Globus pallidus (tissue), 1 donor: ENCODE data around the gene MLLT10.

Source experiments
- DNase-seq: peaks from one replicate; pipeline ENCODE4 v3.0.0-alpha.2; 2015; ENCODE audit warnings: low spot score

Gene MLLT10

GRCh38 chr10:21776883-21777282 is 242.9 kb downstream of the MLLT10 start:
- DNase-seq, result no peak

- no peak for DNase-seq
Measured at GRCh38 chr10:21791276-21791675, 257.2 kb downstream of the MLLT10 start.
